CD4-positive, alpha-beta T cell treated with Interleukin-17A for 4 hours (primary cell): ENCODE results near the gene CDH22.
A peak's percentile ranks its signal among the peaks of the same experiment; 100 is the strongest.

Experiments used
- DNase-seq: peaks from one replicate; pipeline ENCODE4 v3.0.0-alpha.2; 2020; ENCODE audit warnings: mixed read lengths

Gene CDH22

GRCh38 chr20:46188866-46189541 lies 119.3 kb downstream of the CDH22 start:
- no peak for DNase-seq

- no peak for DNase-seq
These were observed 122.1 kb downstream of the CDH22 start for GRCh38 chr20:46186210-46186609.

- DNase-seq: no peak
These were observed 122.9 kb downstream of the CDH22 start for GRCh38 chr20:46185353-46185752.

- DNase-seq: no peak
These were observed 124.5 kb downstream of the CDH22 start for GRCh38 chr20:46183768-46184167.

- no peak for DNase-seq
These were observed 125.8 kb downstream of the CDH22 start for GRCh38 chr20:46182276-46183200.

GRCh38 chr20:46179862-46180261 lies 128.4 kb downstream of the CDH22 start:
- no peak for DNase-seq

- DNase-seq: no peak
These were observed 129.4 kb downstream of the CDH22 start for GRCh38 chr20:46178891-46179290.

- DNase-seq: no peak
These were observed 130.5 kb downstream of the CDH22 start for GRCh38 chr20:46177768-46178167.

- DNase-seq: no peak
These were observed 131.4 kb downstream of the CDH22 start for GRCh38 chr20:46176739-46177378.

- DNase-seq: no peak
These were observed 133.2 kb downstream of the CDH22 start for GRCh38 chr20:46175127-46175494.

GRCh38 chr20:46174469-46175126 lies 133.7 kb downstream of the CDH22 start:
- DNase-seq: peak; percentile 80

GRCh38 chr20:46173652-46174468 lies 134.4 kb downstream of the CDH22 start:
- DNase-seq: no peak

GRCh38 chr20:46172961-46173536 lies 135.2 kb downstream of the CDH22 start:
- DNase-seq: no peak

- DNase-seq: no peak
These were observed 135.8 kb downstream of the CDH22 start for GRCh38 chr20:46172455-46172854.

- no peak for DNase-seq
These were observed 136.4 kb downstream of the CDH22 start for GRCh38 chr20:46171909-46172308.

GRCh38 chr20:46171476-46171875 lies 136.8 kb downstream of the CDH22 start:
- no peak for DNase-seq

GRCh38 chr20:46169245-46170171 lies 138.8 kb downstream of the CDH22 start:
- DNase-seq: no peak

- DNase-seq: no peak
These were observed 139.9 kb downstream of the CDH22 start for GRCh38 chr20:46168438-46168837.

GRCh38 chr20:46167080-46167479 lies 141.2 kb downstream of the CDH22 start:
- DNase-seq: no peak

GRCh38 chr20:46164254-46164653 lies 144.0 kb downstream of the CDH22 start:
- DNase-seq: no peak

GRCh38 chr20:46161921-46162320 lies 146.4 kb downstream of the CDH22 start:
- no peak for DNase-seq
